Measurements from ENCODE around the gene PDZD8.
"Not testable (repeated sequence)": the region's sequence is repeated elsewhere in the genome, so short reads cannot be mapped to it uniquely, and the experiment has no call there.

PDZD8 gene

GRCh38 chr10:117254774-117255735 is 120.2 kb downstream of the PDZD8 start:
- DNase-seq (ENCODE audit: low spot score) = no peak

GRCh38 chr10:117254338-117254737 is 120.9 kb downstream of the PDZD8 start:
- no peak for DNase-seq (ENCODE audit: low spot score)

- DNase-seq (ENCODE audit: low spot score) = no peak
Measured at GRCh38 chr10:117253908-117254307, 121.3 kb downstream of the PDZD8 start.

- no peak for DNase-seq (ENCODE audit: low spot score)
Measured at GRCh38 chr10:117250411-117250810, 124.8 kb downstream of the PDZD8 start.

- DNase-seq (ENCODE audit: low spot score) = no peak
Measured at GRCh38 chr10:117249493-117250093, 125.6 kb downstream of the PDZD8 start.

- no peak for DNase-seq (ENCODE audit: low spot score)
Measured at GRCh38 chr10:117248750-117249465, 126.3 kb downstream of the PDZD8 start.

GRCh38 chr10:117246997-117247671 is 128.1 kb downstream of the PDZD8 start:
- no peak for DNase-seq (ENCODE audit: low spot score)

- DNase-seq (ENCODE audit: low spot score) = no peak
Measured at GRCh38 chr10:117242463-117242832, 132.8 kb downstream of the PDZD8 start.

- no peak for DNase-seq (ENCODE audit: low spot score)
Measured at GRCh38 chr10:117241541-117242462, 133.4 kb downstream of the PDZD8 start.

GRCh38 chr10:117240621-117241529 is 134.4 kb downstream of the PDZD8 start, which contains the start of gene SLC18A2:
Gene SLC18A2 (plus strand): TSS chr10:117241114. CDS start chr10:117241694, 580 bp downstream.
- no peak for DNase-seq (ENCODE audit: low spot score)

GRCh38 chr10:117239721-117240620 is 135.3 kb downstream of the PDZD8 start:
- DNase-seq (ENCODE audit: low spot score) = no peak

GRCh38 chr10:117239051-117239450 is 136.2 kb downstream of the PDZD8 start:
- DNase-seq (ENCODE audit: low spot score) = no peak

- peak; percentile 63 for DNase-seq (ENCODE audit: low spot score)
Measured at GRCh38 chr10:117237401-117237991, 137.7 kb downstream of the PDZD8 start.

GRCh38 chr10:117230107-117230506 is 145.1 kb downstream of the PDZD8 start:
- not testable (repeated sequence) for DNase-seq (ENCODE audit: low spot score)

- no peak for DNase-seq (ENCODE audit: low spot score)
Measured at GRCh38 chr10:117228210-117228609, 147.0 kb downstream of the PDZD8 start.

Data from germinal center (tissue), 1 donor.